GM13976 (cell line): ENCODE results near the gene MKRN2.
"Not testable (repeated sequence)": the region's sequence is repeated elsewhere in the genome, so short reads cannot be mapped to it uniquely, and the experiment has no call there.

Source experiments
- DNase-seq: peaks from one replicate; pipeline ENCODE4 v3.0.0; 2012; ENCODE audit warnings: low spot score
- in situ Hi-C: fragments of 300-500 bp; cut with MboI; formaldehyde crosslinking; loops from one replicate; pipeline ENCODE4 v1.12.0; 2022; ENCODE audit warnings: low sequenced_read_pairs, mixed read lengths, inconsistent platforms; ENCODE audit not compliant: unreplicated experiment
- TF ChIP-seq, protein P1 (sequence below): IDR thresholded peaks from 2 replicates; pipeline ENCODE4 v1.5.1; 2012; ENCODE audit warnings: borderline replicate concordance, mild to moderate bottlenecking; ENCODE audit not compliant: insufficient read depth; ENCODE audit errors: extremely low read depth, missing control alignments, control extremely low read depth

Gene MKRN2

DNA sequence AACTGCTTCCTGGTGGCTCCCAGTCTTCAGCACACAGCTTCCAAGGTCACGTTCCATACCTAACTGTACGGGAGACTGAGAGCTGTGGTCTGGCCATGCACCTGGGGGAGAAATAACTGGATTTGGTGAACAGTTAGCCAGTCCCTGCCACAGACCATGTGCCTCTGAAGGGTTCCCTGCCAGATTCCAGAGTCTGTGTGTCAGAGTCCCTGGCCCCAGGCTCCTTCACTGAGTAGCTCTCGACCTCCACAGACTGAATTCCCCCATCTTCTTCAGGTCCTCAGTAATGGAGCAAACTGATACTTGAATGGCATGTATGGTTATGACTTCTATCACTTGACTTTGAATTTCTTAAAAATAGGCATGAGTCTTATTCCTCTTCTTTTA is 29.1 kb upstream of the MKRN2 start:
- TF ChIP-seq, protein P1, sequence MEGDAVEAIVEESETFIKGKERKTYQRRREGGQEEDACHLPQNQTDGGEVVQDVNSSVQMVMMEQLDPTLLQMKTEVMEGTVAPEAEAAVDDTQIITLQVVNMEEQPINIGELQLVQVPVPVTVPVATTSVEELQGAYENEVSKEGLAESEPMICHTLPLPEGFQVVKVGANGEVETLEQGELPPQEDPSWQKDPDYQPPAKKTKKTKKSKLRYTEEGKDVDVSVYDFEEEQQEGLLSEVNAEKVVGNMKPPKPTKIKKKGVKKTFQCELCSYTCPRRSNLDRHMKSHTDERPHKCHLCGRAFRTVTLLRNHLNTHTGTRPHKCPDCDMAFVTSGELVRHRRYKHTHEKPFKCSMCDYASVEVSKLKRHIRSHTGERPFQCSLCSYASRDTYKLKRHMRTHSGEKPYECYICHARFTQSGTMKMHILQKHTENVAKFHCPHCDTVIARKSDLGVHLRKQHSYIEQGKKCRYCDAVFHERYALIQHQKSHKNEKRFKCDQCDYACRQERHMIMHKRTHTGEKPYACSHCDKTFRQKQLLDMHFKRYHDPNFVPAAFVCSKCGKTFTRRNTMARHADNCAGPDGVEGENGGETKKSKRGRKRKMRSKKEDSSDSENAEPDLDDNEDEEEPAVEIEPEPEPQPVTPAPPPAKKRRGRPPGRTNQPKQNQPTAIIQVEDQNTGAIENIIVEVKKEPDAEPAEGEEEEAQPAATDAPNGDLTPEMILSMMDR, result no peak
- in situ Hi-C loops, result no loop called here
- DNase-seq, result no peak

DNA sequence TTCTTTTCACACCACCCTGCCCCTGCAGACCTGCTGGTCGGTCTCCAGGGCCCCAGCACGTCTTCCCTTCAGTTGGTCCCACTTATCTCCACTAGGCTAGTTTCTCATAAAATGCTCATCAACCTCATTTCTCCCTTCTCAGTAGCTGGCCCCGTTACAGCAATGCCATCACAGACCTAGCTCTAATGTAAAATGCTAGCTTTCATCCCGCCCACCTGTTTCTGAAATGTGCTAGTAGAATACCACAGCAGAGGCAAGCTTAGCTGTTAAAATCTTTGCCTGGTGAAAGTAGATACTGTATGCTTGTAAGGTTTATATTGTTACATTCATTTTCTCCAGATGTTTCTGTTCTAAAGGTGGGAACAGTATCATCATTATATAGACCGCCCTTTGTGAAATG is 24.7 kb upstream of the MKRN2 start:
- in situ Hi-C loops, result no loop called here
- DNase-seq, result no peak
- TF ChIP-seq, protein P1, result no peak

DNA sequence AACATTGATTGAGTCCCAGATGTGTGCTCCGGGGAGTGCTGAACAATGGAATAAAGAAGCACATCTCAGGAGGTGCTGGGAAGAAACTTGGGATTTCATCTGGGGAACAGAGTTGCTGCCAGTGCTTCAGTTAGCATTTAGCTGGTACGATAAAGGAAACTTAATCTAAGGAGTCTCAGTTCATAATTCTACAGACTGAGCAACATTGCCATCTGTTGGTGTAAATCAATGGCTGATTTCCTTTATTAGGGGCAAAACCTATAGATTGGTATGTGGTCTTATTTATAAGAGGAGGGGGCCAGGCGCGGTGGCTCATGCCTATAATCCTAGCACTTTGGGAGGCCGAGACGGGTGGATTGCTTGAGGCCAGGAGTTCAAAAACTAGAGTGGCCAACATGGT is 20.5 kb upstream of the MKRN2 start:
- in situ Hi-C loops, result no loop called here
- TF ChIP-seq, protein P1, result no peak
- DNase-seq, result no peak

DNA sequence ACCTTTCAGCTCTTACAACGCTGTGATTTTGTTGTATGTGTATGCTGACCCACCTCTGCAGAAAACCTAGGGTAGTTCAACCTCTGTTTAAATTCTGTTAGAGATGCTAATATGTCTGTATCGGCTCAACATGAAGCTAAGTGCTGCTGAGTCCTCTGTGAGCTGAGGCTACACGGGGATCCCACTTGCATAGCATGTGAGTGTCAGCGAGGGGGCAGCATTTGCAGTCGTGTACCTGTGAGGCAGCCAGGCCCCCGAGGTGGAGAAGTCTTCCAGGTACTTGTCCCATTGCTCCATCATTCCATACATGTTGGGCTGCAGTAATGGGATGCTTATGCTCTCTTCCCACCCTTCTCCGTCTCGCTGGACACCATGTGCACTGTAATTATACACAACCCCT is 15.3 kb upstream of the MKRN2 start:
- in situ Hi-C loops, result no loop called here
- TF ChIP-seq, protein P1, result no peak
- DNase-seq, result no peak

DNA sequence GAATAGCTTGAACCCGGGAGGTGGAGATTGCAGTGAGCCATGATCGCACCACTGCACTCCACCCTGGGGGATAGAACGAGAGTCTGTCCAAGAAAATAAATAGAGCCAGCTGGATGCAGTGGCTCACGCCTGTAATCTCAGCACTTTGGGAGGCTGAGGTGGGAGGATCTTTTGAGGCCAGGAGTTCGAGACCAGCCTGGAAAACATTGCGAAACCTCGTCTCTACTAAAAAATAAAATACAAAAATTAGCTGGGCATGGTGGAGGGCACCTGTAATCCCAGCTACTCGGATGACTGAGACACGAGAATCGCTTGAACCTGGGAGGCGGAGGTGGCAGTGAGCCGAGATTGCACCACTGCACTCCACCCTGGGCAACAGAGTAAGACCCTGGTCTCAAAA is 13.4 kb upstream of the MKRN2 start:
- in situ Hi-C loops, DNase-seq: not testable (repeated sequence)

DNA sequence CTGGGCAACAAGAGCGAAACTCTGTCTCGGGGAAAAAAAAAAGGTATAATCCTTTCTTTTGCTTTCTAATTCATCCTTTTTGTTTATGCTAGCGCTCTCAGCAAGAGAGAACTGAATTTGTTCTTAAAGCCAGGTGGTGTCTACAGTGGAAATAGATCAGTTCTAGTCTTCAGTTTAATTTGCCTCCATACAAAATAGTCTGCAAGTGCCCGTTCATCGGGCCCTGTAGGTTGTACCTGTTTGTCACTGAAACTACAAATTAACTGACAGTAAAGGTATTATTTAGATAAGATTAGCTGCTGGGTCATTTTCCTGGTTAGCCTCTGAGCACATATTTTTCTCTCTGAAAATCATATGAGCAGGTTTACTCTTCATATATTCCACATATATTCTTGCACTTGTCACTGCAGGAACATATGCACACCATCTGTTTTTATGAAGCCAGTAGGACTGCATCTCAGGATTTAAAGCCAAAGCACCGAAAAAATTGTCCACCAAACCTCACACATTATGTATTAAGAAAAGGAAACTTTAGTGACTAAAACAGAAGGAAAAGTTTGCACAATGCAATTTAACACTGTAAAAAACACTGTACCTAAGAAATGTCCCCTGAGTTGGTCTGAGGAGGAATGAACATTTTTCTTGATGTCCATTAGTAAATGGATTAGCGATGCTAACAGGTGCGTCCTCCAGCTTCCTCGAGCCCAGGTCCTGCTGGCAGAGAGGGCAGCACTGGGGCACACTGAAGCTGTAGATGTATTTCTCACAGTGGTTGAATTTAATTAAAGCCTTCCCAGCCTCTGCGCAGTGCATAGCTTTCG is 12.0 kb upstream of the MKRN2 start:
- DNase-seq, result no peak
- TF ChIP-seq, protein P1, result no peak
- in situ Hi-C loops, result no loop called here

DNA sequence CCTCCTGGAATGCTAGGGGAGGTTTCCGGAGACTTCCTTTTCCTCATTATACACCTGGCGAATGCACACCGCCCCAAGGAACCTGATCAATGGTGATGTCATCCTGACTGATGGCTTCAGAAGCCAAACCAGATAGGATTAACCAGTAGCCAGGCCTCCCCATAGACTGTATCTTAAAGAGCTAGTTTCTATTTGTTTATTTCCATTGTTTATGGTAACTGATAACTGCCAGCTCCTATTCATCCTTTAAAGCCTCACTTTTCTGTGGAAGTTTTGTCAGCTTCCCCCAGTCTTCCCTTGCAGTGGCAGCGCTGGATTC is 11.5 kb upstream of the MKRN2 start, which contains the start of gene MKRN2OS:
MKRN2OS (minus strand) TSS at position 27 of the 319 bp plus-strand sequence. CDS start 35 bp downstream, outside the sequence.
- in situ Hi-C loops, result no loop called here
- no peak for DNase-seq
- TF ChIP-seq, protein P1, result no peak
